NCI-H446 (cell line): ENCODE data around the gene AGRP.
A peak's percentile ranks its signal among the peaks of the same experiment; 100 is the strongest.
"Not testable (repeated sequence)": the region's sequence is repeated elsewhere in the genome, so short reads cannot be mapped to it uniquely, and the experiment has no call there.

Source experiments
- DNase-seq, 2 experiments: peaks; one replicate each; lab custom pipeline; 2025; lab: John Stamatoyannopoulos, UW

AGRP gene, protein sequence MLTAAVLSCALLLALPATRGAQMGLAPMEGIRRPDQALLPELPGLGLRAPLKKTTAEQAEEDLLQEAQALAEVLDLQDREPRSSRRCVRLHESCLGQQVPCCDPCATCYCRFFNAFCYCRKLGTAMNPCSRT

DNA sequence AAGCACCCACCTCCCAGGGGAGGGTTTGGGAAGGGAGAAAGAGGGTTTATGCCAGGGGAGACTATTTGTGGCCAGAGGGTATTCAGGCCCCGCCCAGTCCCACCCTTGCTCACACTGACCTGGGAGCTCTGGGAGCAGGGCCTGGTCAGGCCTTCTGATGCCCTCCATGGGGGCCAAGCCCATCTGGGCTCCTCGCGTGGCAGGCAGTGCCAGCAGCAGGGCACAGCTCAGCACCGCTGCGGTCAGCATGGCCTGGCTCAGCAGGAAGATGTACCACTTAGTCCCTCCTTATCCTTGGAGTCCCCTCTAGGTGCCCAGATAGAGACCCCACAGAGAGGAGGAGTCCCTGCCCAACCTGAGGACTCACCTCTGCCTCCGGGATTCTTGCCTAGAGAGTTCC, at the start of gene AGRP:
Gene AGRP (minus strand): TSS at position 398 of the 400 bp plus-strand sequence. CDS start 149 bp downstream, at position 249.
- DNase-seq, result no peak

DNA sequence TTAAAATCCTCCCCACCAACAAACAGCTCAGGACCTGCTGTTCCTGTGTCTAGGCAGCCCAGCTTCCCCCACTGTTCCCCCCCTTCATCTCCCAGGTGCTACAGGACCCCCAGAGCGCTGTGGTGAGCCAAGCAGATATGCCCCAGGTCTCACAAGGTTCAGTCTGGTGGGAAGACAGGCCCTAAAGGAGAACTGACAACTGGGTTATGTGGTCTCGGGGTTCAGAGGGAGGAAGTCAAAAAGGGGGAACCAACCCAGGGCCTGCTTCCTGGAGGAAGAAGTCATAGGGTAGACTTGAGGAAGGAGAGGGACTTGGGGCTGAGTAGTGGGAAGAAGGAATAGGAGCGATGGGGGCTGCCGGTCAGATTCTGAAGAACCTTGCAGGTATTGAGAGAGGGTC, 47.9 kb upstream of the AGRP start:
- DNase-seq, result no peak

DNA sequence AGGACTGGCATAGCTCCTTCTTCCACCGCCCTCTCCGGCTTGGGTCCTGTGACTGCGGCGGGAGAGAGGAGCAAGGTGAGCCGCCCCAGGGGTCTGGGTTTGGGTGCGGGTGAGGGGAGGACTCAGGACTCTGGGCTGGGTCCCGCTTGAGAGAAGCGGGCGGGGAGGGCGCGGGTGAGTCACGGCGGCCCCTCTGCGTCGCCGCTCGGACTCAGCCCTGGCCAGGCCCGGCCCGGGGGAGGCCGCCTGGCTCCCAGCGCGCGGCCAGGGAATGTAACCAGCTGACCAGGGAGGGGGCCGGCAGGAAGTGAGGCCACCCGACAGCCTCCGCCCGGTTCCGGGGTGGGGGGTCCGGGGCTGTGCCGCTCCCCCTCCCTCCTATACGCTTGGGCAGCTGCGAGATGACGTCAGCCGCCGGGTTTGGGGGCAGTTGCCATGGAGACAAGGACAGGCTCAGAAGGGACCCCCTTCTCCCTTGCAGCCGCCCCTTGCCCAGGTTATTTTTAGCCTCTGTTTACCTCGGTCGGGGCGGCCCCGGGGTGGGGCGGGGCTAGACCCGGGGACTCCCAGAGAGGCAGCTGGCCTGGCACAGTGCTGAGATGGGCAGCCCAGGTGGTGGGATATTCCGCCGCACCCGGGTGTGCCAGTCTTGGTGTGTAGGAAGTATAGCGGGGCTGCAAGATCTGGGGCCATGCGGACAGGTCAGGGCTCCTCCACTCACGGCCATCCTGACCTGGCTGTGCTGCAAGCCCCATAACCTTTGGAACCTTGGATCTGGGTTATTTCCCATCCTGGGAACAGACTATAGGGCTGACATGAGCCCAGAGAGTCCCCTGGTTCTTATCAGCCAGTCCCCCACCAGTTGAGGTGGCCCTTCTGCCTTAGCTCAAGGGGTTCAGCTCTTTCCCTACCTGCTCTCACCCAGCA, 46.9 kb upstream of the AGRP start:
- peak in 1 of 2 experiments; percentile 7 for DNase-seq

DNA sequence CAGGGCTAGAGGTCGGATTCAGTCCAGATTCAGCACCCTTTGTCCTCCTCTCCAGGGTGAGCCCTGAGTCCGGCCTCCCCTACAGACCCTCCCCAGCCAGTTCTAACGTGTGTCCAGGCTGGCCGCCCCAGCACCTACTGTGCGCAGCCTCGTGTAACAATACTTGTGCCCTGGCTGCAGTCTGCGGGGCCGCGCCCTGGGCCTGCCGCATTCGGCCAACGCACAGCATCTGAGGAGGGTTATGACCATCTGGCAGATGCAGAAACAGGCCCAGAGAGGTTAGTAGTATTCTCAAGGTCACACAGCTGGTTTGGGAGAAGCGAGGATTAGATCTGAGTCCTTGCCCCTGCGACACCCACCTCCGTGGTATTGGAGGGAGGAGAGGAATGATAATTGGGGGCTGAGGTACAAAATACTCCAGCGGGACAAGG, 46.2 kb upstream of the AGRP start:
- DNase-seq, result peak in 1 of 2 experiments; percentile 8

DNA sequence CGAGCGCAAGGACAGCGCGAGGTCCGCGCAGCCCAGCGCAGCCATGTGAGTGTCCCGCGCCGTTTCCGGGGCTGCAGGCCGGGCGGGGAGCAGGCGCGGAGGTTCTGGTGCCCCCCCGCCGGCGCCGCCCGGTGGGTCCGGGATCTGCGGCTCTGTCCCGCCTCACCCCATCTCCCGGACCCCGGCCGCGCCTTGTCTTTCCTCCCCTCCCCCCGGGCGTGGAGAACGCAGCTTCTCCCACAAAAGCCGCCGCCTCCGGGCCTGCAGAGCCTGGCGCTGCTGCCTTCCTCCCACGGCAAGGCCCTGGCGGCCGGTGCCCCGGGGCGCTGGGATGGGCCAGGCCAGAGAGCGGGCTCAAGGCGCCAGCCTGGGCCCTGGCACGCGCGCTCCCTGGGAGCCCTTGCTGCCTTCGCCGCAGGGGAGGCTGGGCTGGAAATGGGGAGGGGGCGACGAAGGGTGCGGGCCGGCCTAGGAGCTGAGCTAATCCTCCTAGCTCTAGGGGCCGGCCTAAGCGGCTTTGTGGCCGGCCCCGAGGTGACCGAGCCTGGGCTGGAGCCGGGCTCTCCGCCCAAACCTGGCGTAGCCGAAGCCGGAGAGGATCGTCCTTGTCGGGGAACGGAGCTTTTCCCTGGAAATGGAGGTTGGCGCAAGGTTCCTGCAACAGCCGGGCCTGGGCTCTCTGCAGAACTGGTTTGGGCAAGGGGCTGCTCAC, 45.7 kb upstream of the AGRP start:
- DNase-seq, result no peak

DNA sequence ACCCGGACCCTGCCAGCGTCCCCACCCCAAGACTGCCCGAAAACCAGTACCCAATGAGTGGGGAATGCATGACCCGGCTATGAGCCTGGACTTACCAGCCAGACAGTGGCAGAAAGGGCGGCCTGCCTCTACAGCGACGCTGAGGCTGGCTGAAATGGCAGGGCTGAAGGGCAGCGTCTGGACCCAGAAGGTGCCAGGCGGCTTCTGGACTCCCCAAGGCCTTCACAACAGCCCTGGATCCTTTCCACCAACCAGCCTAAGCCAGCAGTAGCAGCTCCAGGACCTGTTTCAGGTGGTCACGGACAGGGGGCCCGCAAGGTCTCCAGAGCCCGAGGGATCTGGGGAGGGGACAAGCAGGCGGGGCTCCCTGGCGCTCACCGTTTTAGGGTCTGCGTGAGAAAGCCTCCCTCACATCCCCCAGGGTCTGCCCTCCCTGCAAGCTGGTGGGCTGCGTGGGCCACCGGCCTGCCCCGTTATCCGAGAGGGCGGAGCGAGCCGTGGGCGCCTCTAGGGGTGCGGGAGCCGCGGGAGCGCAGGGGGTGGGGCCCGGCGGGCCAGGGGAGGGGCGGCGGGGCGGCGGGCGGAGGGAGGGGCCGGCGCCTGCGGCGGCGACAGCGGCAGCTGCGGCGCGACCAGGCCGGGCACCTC, 45.0 kb upstream of the AGRP start, which contains the start of gene RIPOR1:
Gene RIPOR1 (plus strand): TSS at position 608 of the 648 bp plus-strand sequence. CDS start 9,618 bp downstream, outside the sequence.
- DNase-seq, result peak in 1 of 2 experiments; percentile 19

DNA sequence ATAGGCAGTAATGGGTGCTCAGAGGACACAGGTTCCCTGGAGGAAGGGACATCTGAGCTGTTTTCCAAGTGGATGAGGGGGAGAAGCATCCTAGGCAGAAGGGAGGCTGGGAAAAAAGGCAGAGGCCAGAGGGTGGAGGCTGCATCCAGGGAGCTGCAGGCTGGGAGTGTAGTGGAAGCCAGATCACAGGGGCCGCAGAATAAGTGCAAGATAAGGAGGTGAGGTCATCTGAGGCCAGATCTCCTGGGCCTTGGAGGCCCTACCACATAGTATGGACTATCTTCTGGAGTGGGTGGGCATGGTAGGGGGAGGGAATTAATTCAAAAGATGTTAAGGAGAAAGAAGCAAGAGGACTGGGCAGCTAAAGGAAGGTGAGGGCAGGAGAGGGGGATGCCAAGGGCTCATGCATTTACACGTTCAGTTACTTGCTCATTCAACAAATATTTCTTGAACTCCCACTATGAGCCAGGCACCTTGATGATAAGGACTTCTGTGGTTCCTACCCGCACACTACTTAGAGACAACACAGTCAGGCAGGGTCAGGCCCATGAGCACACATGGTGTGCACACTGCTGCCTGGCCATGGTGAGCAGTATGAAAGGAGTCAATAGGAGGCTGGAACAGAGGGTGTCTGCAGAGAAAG, 42.9 kb upstream of the AGRP start:
- no peak for DNase-seq

DNA sequence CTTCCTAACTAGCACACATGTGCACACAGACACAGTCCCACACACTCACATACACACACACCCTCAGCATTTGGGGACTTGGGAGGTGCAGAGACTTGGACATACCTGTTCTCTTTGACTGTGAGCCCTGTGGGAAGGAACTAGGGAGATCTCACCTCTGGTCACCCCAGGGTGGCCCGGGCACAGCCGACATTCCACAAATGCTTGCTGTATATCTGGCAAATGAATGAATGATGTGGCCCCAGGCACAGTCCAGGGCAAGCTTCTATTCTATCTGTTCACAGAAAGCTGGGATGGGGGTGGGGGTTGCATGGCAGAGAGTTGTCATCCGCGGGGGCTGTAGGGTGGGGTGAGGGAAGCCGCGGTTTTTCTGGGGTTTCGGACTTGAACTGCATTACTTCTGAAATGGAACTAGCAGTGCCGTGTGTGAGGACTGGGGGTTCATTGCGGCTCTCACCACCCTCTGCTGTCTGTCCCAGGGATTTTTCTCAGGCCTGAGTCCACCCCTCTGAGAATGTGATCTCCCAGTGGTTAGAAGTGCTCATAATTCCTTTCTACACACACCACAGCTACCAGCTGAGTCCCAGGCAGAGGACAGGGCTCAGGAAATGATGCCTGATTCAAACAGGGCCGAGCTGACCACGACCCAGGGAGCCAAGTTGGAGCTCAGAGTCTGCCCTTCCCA, 42.0 kb upstream of the AGRP start:
- no peak for DNase-seq

DNA sequence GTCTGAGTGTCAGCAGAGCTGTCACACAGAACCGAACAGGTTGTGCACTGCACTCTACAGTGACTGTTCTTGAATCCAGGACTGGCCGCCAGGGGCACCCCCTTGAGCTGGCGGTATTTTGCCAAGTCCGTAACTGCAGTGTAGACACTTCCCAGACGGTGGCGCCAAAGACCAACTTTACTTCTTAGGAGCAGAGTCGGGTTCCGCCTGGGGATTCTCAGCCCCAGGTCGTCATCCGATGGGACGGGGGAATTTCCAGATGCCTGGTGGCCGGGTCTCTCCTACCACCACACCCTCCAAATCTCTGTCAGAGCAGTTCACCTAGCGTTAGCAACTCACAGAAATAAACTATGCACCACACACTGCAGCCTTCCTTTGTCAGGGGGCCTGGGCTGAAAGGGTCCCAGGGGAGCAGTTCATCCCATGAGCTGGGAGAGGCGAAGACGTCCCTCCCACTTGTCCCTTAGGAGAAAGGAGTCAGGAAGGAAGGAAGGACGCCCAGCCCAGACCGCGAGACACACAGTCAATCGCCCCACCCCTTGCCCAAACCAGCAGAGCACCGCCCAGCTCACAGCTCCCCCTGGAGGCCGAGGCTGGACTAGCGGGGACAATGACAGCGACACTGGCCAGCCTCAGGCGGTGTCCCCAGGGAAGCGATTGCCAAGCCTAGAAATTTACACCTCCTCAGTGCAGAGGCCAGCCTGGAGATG, 37.9 kb upstream of the AGRP start:
- DNase-seq, result peak; percentile 87 to 95

DNA sequence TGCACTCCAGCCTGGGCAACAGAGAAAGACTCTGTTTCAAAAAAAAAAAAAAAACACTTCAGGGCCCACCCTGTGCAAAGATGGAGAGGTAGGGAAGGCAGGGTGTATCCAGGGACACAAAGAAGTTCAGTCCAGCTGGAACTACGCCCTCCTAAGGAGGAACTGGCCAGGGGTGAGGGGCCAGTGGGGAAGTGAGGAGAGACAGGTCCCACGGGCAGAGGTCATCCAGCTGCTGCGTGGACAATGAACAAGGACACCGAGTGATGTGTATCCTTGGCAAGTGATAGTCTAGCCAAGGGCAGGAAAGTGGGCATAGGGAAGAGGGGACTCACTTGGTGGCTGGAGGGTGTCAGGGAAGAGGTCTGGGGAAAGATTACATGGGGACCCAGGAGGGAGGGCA, 35.9 kb upstream of the AGRP start:
- DNase-seq, result no peak

DNA sequence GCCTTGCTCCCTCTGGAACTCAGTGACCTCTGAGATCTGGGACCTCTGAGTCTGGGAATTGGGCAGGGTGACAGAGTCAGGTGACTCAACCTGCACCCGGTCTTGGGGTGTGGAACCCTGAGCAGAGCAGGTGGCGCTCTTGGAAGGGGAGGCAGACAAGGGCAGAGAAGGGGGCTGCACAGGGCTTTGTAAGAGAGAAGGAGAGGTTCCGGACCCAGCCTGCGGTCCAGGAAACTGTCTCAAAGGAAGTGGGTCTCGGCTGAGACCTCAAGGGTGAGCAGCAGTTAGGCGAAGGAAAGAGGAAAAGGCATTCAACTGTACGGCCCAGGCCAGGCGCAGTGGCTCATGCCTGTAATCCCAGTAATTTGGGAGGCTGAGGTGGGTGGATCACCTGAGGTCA, 35.3 kb upstream of the AGRP start:
- no peak for DNase-seq

DNA sequence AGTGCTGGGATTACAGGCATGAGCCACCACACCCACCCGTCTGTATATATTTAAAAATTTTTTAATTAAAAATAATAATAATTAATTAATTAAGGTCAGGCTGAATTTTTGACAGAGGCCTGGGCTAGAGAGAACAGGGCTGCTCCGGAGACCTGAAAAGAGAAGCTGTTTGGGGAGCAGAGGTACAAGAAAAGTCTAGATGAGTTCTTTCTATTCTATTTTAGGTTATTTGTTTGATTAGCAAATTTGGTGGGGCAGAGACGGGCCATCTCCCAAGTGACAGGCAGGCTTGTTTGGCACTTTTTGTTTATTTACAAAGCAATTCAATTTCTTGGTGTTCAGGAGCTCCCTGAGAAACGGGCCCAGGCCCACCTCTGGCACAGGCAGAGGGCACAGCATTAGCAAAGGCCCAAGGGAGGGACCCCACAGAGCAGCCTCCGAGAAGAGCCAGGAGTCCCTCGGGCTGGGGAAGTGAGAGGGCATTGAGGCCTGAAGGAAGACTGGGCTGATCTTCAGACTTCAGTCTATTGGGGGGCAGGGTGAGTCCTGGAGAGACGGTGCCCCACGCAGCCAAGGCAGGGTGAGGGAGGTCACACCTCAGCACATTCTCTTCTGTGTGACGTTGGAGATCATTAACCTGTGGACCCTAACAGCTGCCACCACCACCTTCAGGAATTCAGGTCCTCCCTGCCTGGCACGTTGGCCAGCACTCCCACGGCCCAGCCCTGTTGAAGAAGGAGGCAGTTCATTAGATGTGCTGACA, 34.5 kb upstream of the AGRP start:
- no peak for DNase-seq

DNA sequence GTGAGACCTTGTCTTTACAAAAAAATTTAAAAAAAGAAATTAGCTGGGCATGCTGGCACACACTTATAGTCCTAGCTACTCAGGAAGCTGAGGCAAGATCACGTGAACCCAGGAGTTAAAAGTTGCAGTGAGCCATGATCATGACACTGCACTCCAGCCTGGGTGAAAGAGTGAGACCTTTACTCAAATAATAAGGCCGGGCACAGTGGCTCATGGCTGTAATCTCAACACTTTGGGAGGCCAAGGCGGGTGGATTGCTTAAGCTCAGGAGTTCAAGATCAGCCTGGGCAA, 33.8 kb upstream of the AGRP start:
- no peak for DNase-seq

DNA sequence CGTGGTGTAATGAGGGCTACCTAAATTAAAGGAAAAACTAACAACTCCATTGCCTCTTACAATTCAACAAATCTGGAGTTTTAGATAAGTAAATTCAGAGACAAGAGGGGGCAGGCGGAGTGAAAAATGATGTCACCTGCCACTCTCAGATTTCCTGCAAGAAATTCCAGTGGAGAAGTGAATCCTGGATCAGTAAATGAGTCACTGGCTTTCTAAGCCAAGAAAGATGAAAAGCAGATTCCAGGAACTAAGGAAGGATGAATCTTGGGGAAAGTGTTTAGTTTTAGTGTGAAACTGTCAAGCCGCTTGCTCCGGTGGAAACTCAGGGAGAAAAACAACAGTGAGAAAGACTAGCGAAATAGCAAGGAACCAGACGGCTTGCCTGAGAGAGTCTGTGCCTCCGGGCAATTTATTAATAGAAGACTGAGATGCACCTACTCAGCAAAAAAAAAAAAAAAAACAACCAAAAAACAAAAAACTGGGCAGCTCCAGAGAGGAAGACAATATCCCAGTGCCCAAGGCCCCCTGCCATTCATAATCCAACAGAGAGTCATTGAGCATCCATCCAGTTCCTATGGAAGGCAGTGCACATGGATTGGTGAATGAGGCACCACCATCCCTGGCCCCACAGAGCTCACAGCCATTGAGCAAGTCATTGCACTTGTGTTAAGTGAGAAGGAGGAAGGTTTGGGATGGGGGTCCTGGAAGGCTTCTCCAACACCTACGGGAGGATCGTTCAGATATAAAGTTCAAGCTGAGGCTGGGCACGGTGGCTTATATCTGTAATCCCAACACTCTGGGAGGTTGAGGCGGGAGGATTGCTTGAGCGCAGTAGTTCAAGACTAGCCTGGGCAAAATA, 33.2 kb upstream of the AGRP start:
- DNase-seq, result no peak

DNA sequence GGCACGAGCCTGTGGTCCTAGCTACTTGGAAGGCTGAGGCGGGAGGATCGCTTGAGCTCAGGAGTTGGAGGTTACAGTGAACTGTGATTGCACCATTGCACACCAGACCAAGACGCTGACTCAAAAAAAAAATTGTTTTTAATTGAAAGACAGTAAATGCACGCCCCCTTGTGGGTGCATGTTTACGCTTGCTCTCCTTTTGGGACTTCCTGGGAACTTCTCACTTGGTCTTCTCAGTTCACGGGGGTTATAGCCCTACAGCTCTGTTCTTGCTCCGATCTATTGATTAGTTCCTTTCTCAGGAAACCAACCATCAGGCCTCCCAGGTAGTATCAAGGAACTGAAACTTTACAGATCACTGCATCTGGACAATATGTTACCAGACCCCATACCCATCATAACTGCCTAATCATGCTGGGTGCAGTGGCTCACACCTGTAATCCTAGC, 31.1 kb upstream of the AGRP start:
- DNase-seq, result peak; percentile 72 to 76

DNA sequence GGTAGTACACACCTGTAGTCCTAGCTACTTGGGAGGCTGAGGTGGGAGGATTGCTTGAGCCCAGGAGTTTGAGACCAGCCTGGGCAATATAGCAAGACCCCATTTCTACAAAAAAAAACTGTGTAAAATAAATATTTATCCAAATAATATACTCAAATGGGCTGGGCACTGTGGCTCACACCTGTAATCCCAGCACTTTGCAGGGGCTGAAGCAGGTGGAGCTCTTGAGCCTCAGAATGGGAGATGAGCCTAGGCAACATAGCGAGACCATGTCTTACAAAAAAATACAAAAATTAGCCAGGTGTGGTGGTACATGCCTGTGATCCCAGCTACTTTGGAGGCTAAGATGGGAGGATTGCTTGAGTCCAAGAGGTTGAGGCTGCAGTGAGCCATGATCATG, 30.5 kb upstream of the AGRP start:
- DNase-seq, result not testable (repeated sequence)

DNA sequence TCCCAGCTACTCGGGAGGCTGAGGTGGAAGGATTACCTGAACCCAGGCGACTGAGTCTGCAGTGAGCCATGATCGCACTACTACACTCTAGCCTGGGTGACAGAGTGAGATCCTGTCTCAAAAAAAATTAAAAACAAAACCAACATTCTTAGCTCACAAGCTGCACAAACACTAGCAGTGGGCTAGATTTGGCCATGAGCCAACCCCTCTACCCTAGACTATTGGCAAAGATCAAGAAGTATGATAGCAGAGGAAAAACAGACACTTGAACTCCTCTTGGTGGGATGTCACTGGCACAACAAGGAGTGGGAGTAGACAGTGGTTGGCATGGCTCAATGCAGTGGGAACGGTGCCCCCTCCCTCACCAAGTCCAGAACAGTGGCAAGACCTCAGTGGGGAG, 25.7 kb upstream of the AGRP start:
- peak in 1 of 2 experiments; percentile 53 for DNase-seq

DNA sequence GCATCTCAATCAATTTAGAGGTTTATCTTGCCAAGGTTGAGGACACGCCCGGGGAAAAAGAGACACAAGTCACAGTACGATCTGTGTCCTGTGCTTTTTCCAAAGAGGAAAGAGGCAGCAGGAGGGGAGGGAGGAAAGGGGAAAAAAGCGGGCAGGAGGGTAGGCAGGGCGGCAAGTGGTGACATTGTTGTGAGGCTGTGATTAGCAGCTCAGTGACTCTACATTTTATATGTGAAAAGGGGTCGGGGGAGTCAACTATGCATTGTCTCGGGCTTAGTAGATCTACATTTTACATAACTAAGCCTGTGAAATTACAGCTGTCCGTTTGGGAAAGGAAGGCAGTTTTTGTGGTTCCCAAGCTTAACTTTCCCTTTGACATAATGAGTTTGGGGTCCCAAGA, 23.1 kb upstream of the AGRP start:
- DNase-seq, result no peak
